ENCODE measurements around the gene CCDC124.
"Not testable (repeated sequence)": the region's sequence is repeated elsewhere in the genome, so short reads cannot be mapped to it uniquely, and the experiment has no call there.

CCDC124 gene

GRCh38 chr19:17986569-17986968, 53.8 kb downstream of the CCDC124 start:
- DNase-seq (ENCODE audit: low read depth), result not testable (repeated sequence)

- no peak for DNase-seq (ENCODE audit: low read depth)
Measured at GRCh38 chr19:17988161-17988560, 55.3 kb downstream of the CCDC124 start.

- DNase-seq (ENCODE audit: low read depth), result no peak
Measured at GRCh38 chr19:17989425-17990094, 56.7 kb downstream of the CCDC124 start.

GRCh38 chr19:17993076-17993813, 60.4 kb downstream of the CCDC124 start:
- DNase-seq (ENCODE audit: low read depth), result no peak

Data from activated T-helper 9 cell treated with anti-CD3 and anti-CD28 coated beads, Interleukin-2, amount 50 U/mL, for 16 hours (primary cell).